Ecto neural progenitor cell (in vitro differentiated cells): Measurements from ENCODE around the gene GPR39.

ENCODE experiments used
- DNase-seq: peaks from one replicate; pipeline ENCODE4 v3.0.0-alpha.2; 2018; ENCODE audit warnings: low spot score

The GPR39 gene

GRCh38 chr2:132567682-132568081, 151.1 kb downstream of the GPR39 start:
- DNase-seq, result no peak

- no peak for DNase-seq
Observed at GRCh38 chr2:132568656-132569055, 152.1 kb downstream of the GPR39 start.

GRCh38 chr2:132573444-132574007, 156.9 kb downstream of the GPR39 start:
- no peak for DNase-seq

GRCh38 chr2:132577686-132578085, 161.1 kb downstream of the GPR39 start:
- DNase-seq, result no peak

- DNase-seq, result no peak
Observed at GRCh38 chr2:132581591-132581990, 165.0 kb downstream of the GPR39 start.

- DNase-seq, result peak; percentile 37
Observed at GRCh38 chr2:132581991-132582738, 165.6 kb downstream of the GPR39 start.

- no peak for DNase-seq
Observed at GRCh38 chr2:132583666-132584360, 167.2 kb downstream of the GPR39 start.

GRCh38 chr2:132584976-132585817, 168.6 kb downstream of the GPR39 start:
- peak; percentile 26 for DNase-seq

- peak; percentile 22 for DNase-seq
Observed at GRCh38 chr2:132586101-132586511, 169.5 kb downstream of the GPR39 start.

- no peak for DNase-seq
Observed at GRCh38 chr2:132586835-132587234, 170.2 kb downstream of the GPR39 start.

GRCh38 chr2:132588576-132588975, 172.0 kb downstream of the GPR39 start:
- DNase-seq, result no peak

- peak; percentile 75 for DNase-seq
Observed at GRCh38 chr2:132589111-132589830, 172.7 kb downstream of the GPR39 start.

GRCh38 chr2:132589966-132590365, 173.4 kb downstream of the GPR39 start:
- no peak for DNase-seq

GRCh38 chr2:132593171-132593570, 176.6 kb downstream of the GPR39 start:
- no peak for DNase-seq

GRCh38 chr2:132595186-132595585, 178.6 kb downstream of the GPR39 start:
- DNase-seq, result no peak

GRCh38 chr2:132595693-132596092, 179.1 kb downstream of the GPR39 start:
- no peak for DNase-seq

GRCh38 chr2:132597166-132597565, 180.6 kb downstream of the GPR39 start:
- no peak for DNase-seq

- DNase-seq, result no peak
Observed at GRCh38 chr2:132597831-132598230, 181.2 kb downstream of the GPR39 start.

- no peak for DNase-seq
Observed at GRCh38 chr2:132598536-132598935, 181.9 kb downstream of the GPR39 start.

GRCh38 chr2:132599556-132599955, 183.0 kb downstream of the GPR39 start:
- no peak for DNase-seq

GRCh38 chr2:132604561-132604960, 188.0 kb downstream of the GPR39 start:
- no peak for DNase-seq
